HUES48 (cell line): ENCODE results near the gene PLD5.
"Not testable (repeated sequence)": the region's sequence is repeated elsewhere in the genome, so short reads cannot be mapped to it uniquely, and the experiment has no call there.

ENCODE experiments used
- H3K27ac ChIP-seq: one replicate; pipeline ENCODE4 v1.7.0; 2013; ENCODE audit warnings: low read depth, low read length, inconsistent platforms
- H3K27me3 ChIP-seq: 2 replicates; pipeline ENCODE4 v1.6.1; 2013; ENCODE audit warnings: mild to moderate bottlenecking, low read length; ENCODE audit not compliant: control insufficient read depth, insufficient read depth
- H3K36me3 ChIP-seq: 2 replicates; pipeline ENCODE4 v1.6.1; 2013; ENCODE audit warnings: low read length; ENCODE audit not compliant: control insufficient read depth, insufficient read depth
- H3K4me1 ChIP-seq: 2 replicates; pipeline ENCODE4 v1.6.1; 2013; ENCODE audit warnings: mild to moderate bottlenecking, low read length; ENCODE audit not compliant: control insufficient read depth, insufficient read depth
- H3K4me3 ChIP-seq: 2 replicates; pipeline ENCODE4 v1.5.1; 2013; ENCODE audit warnings: mild to moderate bottlenecking, low read depth, low read length
- H3K9ac ChIP-seq: 2 replicates; pipeline ENCODE4 v1.6.1; 2013; ENCODE audit warnings: mild to moderate bottlenecking, low read depth, low read length, moderate library complexity
- H3K9me3 ChIP-seq: 2 replicates; pipeline ENCODE4 v1.6.1; 2013; ENCODE audit warnings: low read length; ENCODE audit not compliant: control insufficient read depth, insufficient read depth

The PLD5 gene

DNA sequence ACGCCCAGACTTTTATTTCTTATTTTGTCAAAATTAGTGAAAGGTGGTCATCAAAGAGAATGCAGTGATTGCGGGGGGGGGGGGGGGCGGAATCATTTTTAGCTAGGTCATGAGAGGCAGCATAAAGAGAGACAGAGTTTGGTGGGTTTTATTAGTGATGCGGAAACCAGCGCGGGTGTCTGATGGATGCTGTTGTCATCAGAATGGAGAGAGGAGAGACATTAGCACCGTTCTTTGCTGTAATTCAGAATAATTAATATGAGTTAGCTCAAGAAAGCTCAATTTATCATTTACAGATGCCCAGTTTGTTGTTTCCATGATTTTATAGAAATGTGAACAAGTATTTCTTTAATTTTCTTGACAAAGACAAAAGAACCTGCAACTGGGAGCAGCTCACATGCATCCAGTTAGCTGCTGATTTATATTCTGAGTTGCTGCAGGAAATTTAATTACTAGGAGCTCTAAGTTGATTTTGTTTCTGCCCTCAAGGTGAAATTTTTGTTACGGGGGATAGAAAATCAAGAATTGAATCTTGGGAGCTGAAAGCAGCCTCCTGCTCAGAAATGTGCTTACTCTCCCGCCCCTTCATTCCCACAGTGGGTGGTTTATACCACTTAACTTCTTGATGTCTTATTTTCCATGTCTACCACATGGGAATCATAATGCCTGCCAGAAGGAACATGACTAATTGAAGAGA, 392.2 kb downstream of the PLD5 start:
- Histone ChIP-seq H3K9me3 (peaks cover 5% of the 10 kb centered on the region; the same call in 1 of the 2 replicates), H3K27ac (peak overlapping the region; percentile 27), H3K27me3 (no peaks in the 10 kb centered on the region), H3K4me3 (no peak overlapping the region), H3K9ac (no peak overlapping the region), H3K36me3 (no peaks in the 10 kb centered on the region), H3K4me1 (no peaks in the 10 kb centered on the region)

- H3K9ac ChIP-seq = no peak overlapping the region
- H3K36me3 ChIP-seq = no peaks in the 10 kb centered on the region
- no peaks in the 10 kb centered on the region for H3K27me3 ChIP-seq
- no peak overlapping the region for H3K27ac ChIP-seq
- peaks cover 5% of the 10 kb centered on the region; the same call in 1 of the 2 replicates for H3K9me3 ChIP-seq
- H3K4me1 ChIP-seq = no peaks in the 10 kb centered on the region
- H3K4me3 ChIP-seq = no peak overlapping the region
Measured at GRCh38 chr1:242128951-242129502, 395.5 kb downstream of the PLD5 start.

GRCh38 chr1:242120432-242120831, 404.1 kb downstream of the PLD5 start:
- H3K9me3 ChIP-seq = no peaks in the 10 kb centered on the region
- H3K27me3 ChIP-seq = no peaks in the 10 kb centered on the region
- no peaks in the 10 kb centered on the region for H3K36me3 ChIP-seq
- no peak overlapping the region for H3K4me3 ChIP-seq
- no peak overlapping the region for H3K27ac ChIP-seq
- no peak overlapping the region for H3K9ac ChIP-seq
- no peaks in the 10 kb centered on the region for H3K4me1 ChIP-seq

GRCh38 chr1:242100921-242101320, 423.6 kb downstream of the PLD5 start:
- no peaks in the 10 kb centered on the region for H3K27me3 ChIP-seq
- peaks cover 6% of the 10 kb centered on the region; the same call in 1 of the 2 replicates for H3K9me3 ChIP-seq
- no peaks in the 10 kb centered on the region for H3K36me3 ChIP-seq
- H3K9ac ChIP-seq = no peak overlapping the region
- no peak overlapping the region for H3K4me3 ChIP-seq
- H3K27ac ChIP-seq = no peak overlapping the region
- H3K4me1 ChIP-seq = no peaks in the 10 kb centered on the region

DNA sequence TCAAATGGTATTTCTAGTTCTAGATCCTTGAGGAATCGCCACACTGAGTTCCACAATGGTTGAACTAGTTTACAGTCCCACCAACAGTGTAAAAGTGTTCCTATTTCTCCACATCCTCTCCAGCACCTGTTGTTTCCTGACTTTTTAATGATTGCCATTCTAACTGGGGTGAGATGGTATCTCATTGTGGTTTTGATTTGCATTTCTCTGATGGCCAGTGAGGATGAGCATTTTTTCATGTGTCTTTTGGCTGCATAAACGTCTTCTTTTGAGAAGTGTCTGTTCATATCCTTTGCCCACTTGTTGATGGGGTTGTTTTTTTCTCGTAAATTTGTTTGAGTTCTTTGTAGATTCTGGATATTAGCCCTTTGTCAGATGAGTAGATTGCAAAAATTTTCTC, 427.2 kb downstream of the PLD5 start:
- H3K4me1 ChIP-seq, H3K9ac ChIP-seq, H3K36me3 ChIP-seq, H3K9me3 ChIP-seq, H3K4me3 ChIP-seq, H3K27me3 ChIP-seq, H3K27ac ChIP-seq: not testable (repeated sequence)

DNA sequence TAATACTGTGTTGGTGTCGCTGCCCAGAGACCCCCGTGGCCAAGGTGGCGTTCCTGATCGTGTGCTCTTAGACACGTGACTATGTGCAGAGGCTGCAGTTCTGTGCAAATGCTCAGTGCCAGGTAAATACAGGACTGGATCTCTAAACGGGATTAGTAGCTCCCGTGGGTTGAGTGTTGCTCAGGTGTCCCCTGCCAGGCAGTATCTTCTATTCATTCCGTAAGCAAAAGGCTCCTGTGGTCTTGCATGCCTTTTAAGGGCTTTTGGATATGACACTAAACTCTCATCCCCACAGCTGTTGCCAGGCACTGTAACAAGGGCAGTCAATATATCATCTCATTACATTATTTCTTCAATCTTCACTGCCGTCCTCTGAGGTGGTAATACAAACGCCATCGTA, 431.4 kb downstream of the PLD5 start:
- Histone ChIP-seq H3K27ac (no peak overlapping the region), H3K27me3 (no peaks in the 10 kb centered on the region)

GRCh38 chr1:242089911-242090310, 434.6 kb downstream of the PLD5 start:
- no peak overlapping the region for H3K9ac ChIP-seq
- no peak overlapping the region for H3K27ac ChIP-seq
- no peak overlapping the region for H3K4me3 ChIP-seq
- H3K4me1 ChIP-seq = peaks cover 22% of the 10 kb centered on the region
- no peaks in the 10 kb centered on the region for H3K27me3 ChIP-seq
- no peaks in the 10 kb centered on the region for H3K36me3 ChIP-seq
- H3K9me3 ChIP-seq = no peaks in the 10 kb centered on the region

More for the DNA sequence above, 431.4 kb downstream of the PLD5 start:
- Histone ChIP-seq H3K9me3 (no peaks in the 10 kb centered on the region), H3K4me3 (no peak overlapping the region), H3K36me3 (no peaks in the 10 kb centered on the region), H3K9ac (no peak overlapping the region), H3K4me1 (peaks cover 3% of the 10 kb centered on the region; the same call in 1 of the 2 replicates)

GRCh38 chr1:242088875-242089274, 435.6 kb downstream of the PLD5 start:
- Histone ChIP-seq H3K27me3 (no peaks in the 10 kb centered on the region), H3K36me3 (no peaks in the 10 kb centered on the region)

DNA sequence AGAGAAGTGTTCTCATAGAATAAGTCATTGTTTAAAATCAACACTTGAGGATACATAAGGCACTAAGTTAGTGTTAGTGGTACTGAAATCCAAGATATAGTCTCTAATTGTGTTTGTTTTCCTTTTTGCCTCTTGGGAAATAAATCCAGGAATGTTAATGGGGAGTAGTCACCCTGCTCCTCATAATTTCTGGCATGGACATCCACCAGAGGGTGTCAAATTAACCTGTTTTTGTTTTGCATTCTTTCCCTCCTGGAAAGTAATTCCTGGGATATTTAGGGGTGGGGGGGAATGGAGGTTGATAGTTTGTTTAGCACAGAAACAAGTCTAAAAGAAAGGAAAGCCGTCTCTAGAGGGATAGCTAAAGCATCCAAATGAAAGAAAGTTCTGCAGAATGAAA, 437.8 kb downstream of the PLD5 start:
- Histone ChIP-seq H3K9ac (no peak overlapping the region), H3K27me3 (no peaks in the 10 kb centered on the region), H3K27ac (peak overlapping the region; percentile 41), H3K36me3 (no peaks in the 10 kb centered on the region), H3K4me1 (peaks cover 22% of the 10 kb centered on the region), H3K9me3 (no peaks in the 10 kb centered on the region), H3K4me3 (no peak overlapping the region)

More at GRCh38 chr1:242088875-242089274, 435.6 kb downstream of the PLD5 start:
- H3K9ac ChIP-seq = no peak overlapping the region
- H3K9me3 ChIP-seq = no peaks in the 10 kb centered on the region
- no peak overlapping the region for H3K27ac ChIP-seq
- no peak overlapping the region for H3K4me3 ChIP-seq
- H3K4me1 ChIP-seq = peaks cover 22% of the 10 kb centered on the region

DNA sequence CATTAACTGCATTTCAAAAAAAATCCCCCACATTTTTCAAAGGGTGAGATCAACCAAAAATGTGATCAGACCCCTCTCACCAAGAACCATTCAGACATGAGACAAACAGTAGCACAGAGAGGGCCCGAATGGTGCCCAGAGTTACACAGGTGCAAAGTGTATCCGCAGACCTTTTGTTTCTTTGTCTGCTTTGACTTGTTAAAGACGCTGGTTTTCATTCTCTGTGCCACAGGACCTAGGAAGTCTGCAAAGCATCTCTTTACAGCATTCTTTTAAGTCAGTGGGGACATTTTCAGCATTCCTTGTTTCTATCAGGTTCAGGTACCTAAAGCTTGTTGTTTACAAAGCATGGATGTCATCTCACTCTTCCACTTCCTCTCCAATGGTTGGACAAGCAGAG, 438.4 kb downstream of the PLD5 start:
- no peaks in the 10 kb centered on the region for H3K9me3 ChIP-seq
- H3K27me3 ChIP-seq = no peaks in the 10 kb centered on the region
- peak overlapping the region; percentile 41 for H3K27ac ChIP-seq
- H3K4me3 ChIP-seq = no peak overlapping the region
- H3K36me3 ChIP-seq = no peaks in the 10 kb centered on the region
- no peak overlapping the region for H3K9ac ChIP-seq
- H3K4me1 ChIP-seq = peaks cover 22% of the 10 kb centered on the region

DNA sequence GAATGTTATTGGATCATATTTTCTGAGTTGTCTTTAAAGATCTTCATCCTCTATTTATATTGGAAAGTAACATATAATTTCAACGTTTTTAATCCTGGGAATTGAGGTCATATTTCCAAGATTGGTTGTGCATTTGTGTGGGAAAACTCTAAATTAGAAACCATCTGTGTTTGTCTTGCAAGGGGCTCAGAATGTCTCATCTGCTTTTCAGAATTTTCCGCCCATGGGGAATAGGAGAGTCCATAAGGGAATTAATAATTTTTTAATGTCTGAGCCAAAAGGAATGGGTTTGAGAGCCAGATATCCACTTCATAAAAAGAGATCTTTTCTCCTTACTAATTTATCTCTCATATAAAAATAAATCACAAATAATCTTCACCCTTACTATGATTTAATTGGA, 440.8 kb downstream of the PLD5 start:
- H3K27me3 ChIP-seq = no peaks in the 10 kb centered on the region
- no peaks in the 10 kb centered on the region for H3K9me3 ChIP-seq
- H3K4me3 ChIP-seq = no peak overlapping the region
- H3K9ac ChIP-seq = no peak overlapping the region
- H3K4me1 ChIP-seq = peaks cover 19% of the 10 kb centered on the region
- H3K36me3 ChIP-seq = no peaks in the 10 kb centered on the region
- H3K27ac ChIP-seq = no peak overlapping the region
